ENCODE measurements around the gene EXOSC9. TPM values are rescaled to one million over a fixed set of nuclear protein-coding genes. Genes with fewer than 3 reads are reported as not detected.

Gene EXOSC9
- total and polyA plus RNA-seq, 9 donors, result 25.2 to 33.1 (median 30.4) TPM

- WGBS (ENCODE audit: insufficient coverage), result no CpG with 5 or more reads among the region's 1 CpG
- H3K27ac ChIP-seq (ENCODE audit: low read length), result no peak overlapping the region
- no peak overlapping the region for H3K4me3 ChIP-seq (ENCODE audit: low read length)
- H3K9me3 ChIP-seq (replicated peaks; ENCODE audit: control insufficient read depth, low read depth, low read length), result no peaks in the 10 kb centered on the region
- no peaks in the 10 kb centered on the region for H3K27me3 ChIP-seq (ENCODE audit: control insufficient read depth, insufficient read depth, low read length)
- H3K36me3 ChIP-seq (ENCODE audit: control insufficient read depth, insufficient read depth, low read length), result peaks cover 23% of the 10 kb centered on the region
- no peak for DNase-seq
- peaks cover 8% of the 10 kb centered on the region for H3K4me1 ChIP-seq (ENCODE audit: control insufficient read depth, insufficient read depth, low read length)
Observed at GRCh38 chr4:121819216-121819965, 18.3 kb downstream of the EXOSC9 start.

- peak overlapping the region; percentile 75 for H3K4me3 ChIP-seq (ENCODE audit: low read length)
- H3K27ac ChIP-seq (ENCODE audit: low read length), result no peak overlapping the region
- H3K4me1 ChIP-seq (ENCODE audit: control insufficient read depth, insufficient read depth, low read length), result peaks cover 8% of the 10 kb centered on the region
- WGBS (ENCODE audit: insufficient coverage), result no CpG with 5 or more reads among the region's 1 CpG
- no peaks in the 10 kb centered on the region for H3K27me3 ChIP-seq (ENCODE audit: control insufficient read depth, insufficient read depth, low read length)
- H3K9me3 ChIP-seq (replicated peaks; ENCODE audit: control insufficient read depth, low read depth, low read length), result no peaks in the 10 kb centered on the region
- H3K36me3 ChIP-seq (ENCODE audit: control insufficient read depth, insufficient read depth, low read length), result peaks cover 17% of the 10 kb centered on the region
- DNase-seq, result no peak
Observed at GRCh38 chr4:121822047-121822446, 20.9 kb downstream of the EXOSC9 start.

GRCh38 chr4:121822796-121823504, 21.8 kb downstream of the EXOSC9 start:
- DNase-seq, result peak; percentile 28
- Histone ChIP-seq H3K27me3 (ENCODE audit: control insufficient read depth, insufficient read depth, low read length) (no peaks in the 10 kb centered on the region), H3K27ac (ENCODE audit: low read length) (peak overlapping the region; percentile 56), H3K9me3 (replicated peaks; ENCODE audit: control insufficient read depth, low read depth, low read length) (no peaks in the 10 kb centered on the region), H3K36me3 (ENCODE audit: control insufficient read depth, insufficient read depth, low read length) (peaks cover 16% of the 10 kb centered on the region), H3K4me3 (ENCODE audit: low read length) (peak overlapping the region; percentile 75), H3K4me1 (ENCODE audit: control insufficient read depth, insufficient read depth, low read length) (peaks cover 8% of the 10 kb centered on the region)
- 0% methylated on average over 30 of the region's 30 CpGs for WGBS (ENCODE audit: insufficient coverage)

- peaks cover 8% of the 10 kb centered on the region for H3K4me1 ChIP-seq (ENCODE audit: control insufficient read depth, insufficient read depth, low read length)
- DNase-seq, result peak; percentile 99
- H3K4me3 ChIP-seq (ENCODE audit: low read length), result peak within 1 kb of the TSS; percentile 75
- no peaks in the 10 kb centered on the region for H3K27me3 ChIP-seq (ENCODE audit: control insufficient read depth, insufficient read depth, low read length)
- H3K36me3 ChIP-seq (ENCODE audit: control insufficient read depth, insufficient read depth, low read length), result peaks cover 11% of the 10 kb centered on the region
- H3K27ac ChIP-seq (ENCODE audit: low read length), result peak within 1 kb of the TSS; percentile 87
- H3K9me3 ChIP-seq (replicated peaks; ENCODE audit: control insufficient read depth, low read depth, low read length), result no peaks in the 10 kb centered on the region
- WGBS (ENCODE audit: insufficient coverage), result under 1% methylated on average over 63 of the region's 63 CpGs
Observed at GRCh38 chr4:121823505-121824170, 22.5 kb downstream of the EXOSC9 start, which contains the start of gene CCNA2. Gene CCNA2 (minus strand): TSS chr4:121823883. CDS start chr4:121823628, 255 bp downstream.

GRCh38 chr4:121824171-121824527, 23.0 kb downstream of the EXOSC9 start:
- H3K27ac ChIP-seq (ENCODE audit: low read length), result peak overlapping the region; percentile 87
- H3K9me3 ChIP-seq (replicated peaks; ENCODE audit: control insufficient read depth, low read depth, low read length), result no peaks in the 10 kb centered on the region
- DNase-seq, result no peak
- no peaks in the 10 kb centered on the region for H3K27me3 ChIP-seq (ENCODE audit: control insufficient read depth, insufficient read depth, low read length)
- H3K36me3 ChIP-seq (ENCODE audit: control insufficient read depth, insufficient read depth, low read length), result peaks cover 7% of the 10 kb centered on the region
- peaks cover 8% of the 10 kb centered on the region for H3K4me1 ChIP-seq (ENCODE audit: control insufficient read depth, insufficient read depth, low read length)
- peak overlapping the region; percentile 75 for H3K4me3 ChIP-seq (ENCODE audit: low read length)
- 0% methylated on average over 2 of the region's 8 CpGs for whole genome bisulfite sequencing (ENCODE audit: insufficient coverage)

GRCh38 chr4:121824950-121825349, 23.8 kb downstream of the EXOSC9 start:
- 29% methylated on average over 2 of the region's 2 CpGs for WGBS (ENCODE audit: insufficient coverage)
- DNase-seq, result peak; percentile 22
- no peaks in the 10 kb centered on the region for H3K27me3 ChIP-seq (ENCODE audit: control insufficient read depth, insufficient read depth, low read length)

GRCh38 chr4:121827853-121828252, 26.7 kb downstream of the EXOSC9 start:
- Histone ChIP-seq H3K27me3 (ENCODE audit: control insufficient read depth, insufficient read depth, low read length) (no peaks in the 10 kb centered on the region), H3K36me3 (ENCODE audit: control insufficient read depth, insufficient read depth, low read length) (peaks cover 7% of the 10 kb centered on the region), H3K4me3 (ENCODE audit: low read length) (no peak overlapping the region), H3K4me1 (ENCODE audit: control insufficient read depth, insufficient read depth, low read length) (peaks cover 5% of the 10 kb centered on the region), H3K9me3 (replicated peaks; ENCODE audit: control insufficient read depth, low read depth, low read length) (no peaks in the 10 kb centered on the region), H3K27ac (ENCODE audit: low read length) (no peak overlapping the region)
- WGBS (ENCODE audit: insufficient coverage), result no CpG with 5 or more reads among the region's 1 CpG
- no peak for DNase-seq

More at GRCh38 chr4:121824950-121825349, 23.8 kb downstream of the EXOSC9 start:
- no peaks in the 10 kb centered on the region for H3K9me3 ChIP-seq (replicated peaks; ENCODE audit: control insufficient read depth, low read depth, low read length)
- no peak overlapping the region for H3K27ac ChIP-seq (ENCODE audit: low read length)
- peaks cover 10% of the 10 kb centered on the region for H3K36me3 ChIP-seq (ENCODE audit: control insufficient read depth, insufficient read depth, low read length)
- H3K4me1 ChIP-seq (ENCODE audit: control insufficient read depth, insufficient read depth, low read length), result peaks cover 8% of the 10 kb centered on the region
- H3K4me3 ChIP-seq (ENCODE audit: low read length), result no peak overlapping the region

- no peaks in the 10 kb centered on the region for H3K27me3 ChIP-seq (ENCODE audit: control insufficient read depth, insufficient read depth, low read length)
- H3K27ac ChIP-seq (ENCODE audit: low read length), result no peak overlapping the region
- no peak overlapping the region for H3K4me3 ChIP-seq (ENCODE audit: low read length)
- WGBS (ENCODE audit: insufficient coverage), result 100% methylated on average over 4 of the region's 5 CpGs
- H3K4me1 ChIP-seq (ENCODE audit: control insufficient read depth, insufficient read depth, low read length), result no peaks in the 10 kb centered on the region
- peaks cover 7% of the 10 kb centered on the region for H3K36me3 ChIP-seq (ENCODE audit: control insufficient read depth, insufficient read depth, low read length)
- DNase-seq, result no peak
- no peaks in the 10 kb centered on the region for H3K9me3 ChIP-seq (replicated peaks; ENCODE audit: control insufficient read depth, low read depth, low read length)
Observed at GRCh38 chr4:121829511-121829910, 28.4 kb downstream of the EXOSC9 start.

GRCh38 chr4:121838136-121838535, 37.0 kb downstream of the EXOSC9 start:
- Histone ChIP-seq H3K36me3 (ENCODE audit: control insufficient read depth, insufficient read depth, low read length) (peaks cover 10% of the 10 kb centered on the region), H3K27ac (ENCODE audit: low read length) (no peak overlapping the region), H3K4me3 (ENCODE audit: low read length) (no peak overlapping the region), H3K9me3 (replicated peaks; ENCODE audit: control insufficient read depth, low read depth, low read length) (no peaks in the 10 kb centered on the region), H3K4me1 (ENCODE audit: control insufficient read depth, insufficient read depth, low read length) (no peaks in the 10 kb centered on the region), H3K27me3 (ENCODE audit: control insufficient read depth, insufficient read depth, low read length) (no peaks in the 10 kb centered on the region)
- DNase-seq, result no peak

GRCh38 chr4:121842862-121843261, 41.7 kb downstream of the EXOSC9 start:
- no peak overlapping the region for H3K27ac ChIP-seq (ENCODE audit: low read length)
- H3K4me1 ChIP-seq (ENCODE audit: control insufficient read depth, insufficient read depth, low read length), result no peaks in the 10 kb centered on the region
- H3K4me3 ChIP-seq (ENCODE audit: low read length), result no peak overlapping the region
- WGBS (ENCODE audit: insufficient coverage), result 90% methylated on average over 3 of the region's 4 CpGs
- H3K27me3 ChIP-seq (ENCODE audit: control insufficient read depth, insufficient read depth, low read length), result no peaks in the 10 kb centered on the region
- DNase-seq, result no peak
- no peaks in the 10 kb centered on the region for H3K9me3 ChIP-seq (replicated peaks; ENCODE audit: control insufficient read depth, low read depth, low read length)
- H3K36me3 ChIP-seq (ENCODE audit: control insufficient read depth, insufficient read depth, low read length), result peaks cover 10% of the 10 kb centered on the region
